HG03521 (cell line): ENCODE measurements around the gene PCDH17.

ENCODE experiments used
- ATAC-seq: cut with Tn5 transposase; IDR thresholded peaks from one replicate; pipeline ENCODE4 v1.9.1; 2021; ENCODE audit warnings: mild to moderate bottlenecking, moderate library complexity; ENCODE audit not compliant: unreplicated experiment

Gene PCDH17

GRCh38 chr13:57724486-57725272 is 93.1 kb downstream of the PCDH17 start:
- no peak for ATAC-seq

DNA sequence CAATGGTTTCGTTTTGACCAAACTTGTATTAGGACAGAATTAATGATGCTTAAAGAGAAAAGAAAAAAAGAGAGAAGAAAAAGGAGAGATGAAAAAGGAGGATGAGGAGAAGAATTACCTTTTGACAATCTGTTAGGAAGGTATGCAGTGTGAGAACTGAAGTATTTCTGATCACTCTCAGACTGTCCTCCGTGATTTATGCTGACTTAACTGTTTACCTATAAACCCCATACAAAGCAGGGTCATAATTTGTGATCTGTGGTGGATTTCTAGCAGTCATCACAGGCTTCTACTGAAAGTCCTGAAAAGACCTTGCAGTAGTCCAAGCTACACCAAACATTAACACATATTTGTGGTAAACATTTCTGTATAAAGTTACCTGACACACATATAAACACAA is 93.9 kb downstream of the PCDH17 start:
- no peak for ATAC-seq

DNA sequence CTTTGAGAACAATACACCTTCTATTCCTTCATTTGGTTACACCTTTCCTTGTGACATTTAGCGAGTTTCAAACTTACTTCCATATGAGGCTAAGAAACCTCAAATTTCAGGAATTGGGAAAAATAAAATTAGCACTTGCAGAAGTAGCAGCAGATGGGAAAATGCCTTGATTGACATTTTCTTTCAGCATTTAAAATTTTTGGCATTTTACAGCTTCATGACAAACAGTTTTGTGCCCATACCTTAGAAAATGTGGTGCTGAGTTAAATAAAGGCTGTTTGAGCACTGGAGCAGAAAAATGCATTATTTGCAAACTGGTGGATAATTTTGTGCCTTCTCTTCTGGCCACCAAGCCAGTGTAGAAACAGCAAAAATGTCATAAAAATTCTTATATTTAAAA is 95.4 kb downstream of the PCDH17 start:
- no peak for ATAC-seq

- ATAC-seq = no peak
Measured at GRCh38 chr13:57734306-57734705, 102.8 kb downstream of the PCDH17 start.

- ATAC-seq = no peak
Measured at GRCh38 chr13:57739089-57739488, 107.5 kb downstream of the PCDH17 start.

DNA sequence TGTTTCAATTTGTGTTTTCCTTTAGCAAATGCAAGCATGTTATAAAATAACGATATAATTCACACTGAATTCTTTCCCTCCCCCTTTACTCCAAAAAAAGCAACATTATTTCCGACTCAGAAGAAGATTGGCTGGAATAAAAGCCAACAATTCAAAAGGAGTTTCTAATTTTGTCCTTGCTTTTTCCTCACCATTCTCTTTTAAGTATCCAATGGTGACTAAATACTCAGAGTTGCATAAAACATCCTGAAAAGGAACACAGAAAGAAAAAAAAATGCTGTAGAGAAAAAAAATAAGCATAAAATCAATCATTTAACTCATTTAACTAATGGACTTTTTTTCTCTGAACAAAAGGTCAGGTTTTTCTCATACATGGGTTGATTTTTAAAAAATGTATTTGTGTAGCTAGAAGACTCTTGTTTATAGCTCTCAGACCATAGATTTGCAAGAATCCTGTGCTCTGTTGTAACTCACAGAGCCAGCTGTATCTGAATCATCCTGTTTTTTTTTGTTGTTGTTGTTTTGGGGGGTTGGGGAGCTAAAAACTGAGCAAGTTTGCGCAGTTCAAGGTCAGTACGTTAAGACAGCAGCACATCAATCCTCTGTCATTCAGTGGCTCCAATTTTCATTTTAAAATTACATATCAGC is 108.1 kb downstream of the PCDH17 start:
- ATAC-seq = no peak

DNA sequence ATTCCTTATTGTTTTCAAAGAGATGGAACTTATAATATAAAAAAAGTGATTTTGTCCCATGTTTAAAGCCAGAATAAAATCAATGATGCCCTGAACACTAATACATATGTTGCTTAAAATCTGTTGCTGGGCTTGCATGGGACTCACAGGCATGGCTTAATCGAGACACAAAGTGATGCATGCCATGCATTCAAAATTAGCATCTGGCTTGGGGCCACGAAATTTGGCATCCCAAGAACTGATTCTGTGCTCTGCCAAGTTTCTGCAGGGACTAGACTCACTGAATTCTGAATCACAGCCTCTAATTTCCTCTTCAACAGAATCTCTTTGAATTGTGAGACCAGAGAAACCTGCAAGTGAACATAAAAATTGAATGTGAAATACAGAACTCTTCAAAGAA is 109.2 kb downstream of the PCDH17 start:
- ATAC-seq = no peak

GRCh38 chr13:57748096-57748495 is 116.6 kb downstream of the PCDH17 start:
- ATAC-seq = no peak

GRCh38 chr13:57760951-57761350 is 129.4 kb downstream of the PCDH17 start:
- ATAC-seq = no peak

- no peak for ATAC-seq
Measured at GRCh38 chr13:57763689-57764088, 132.1 kb downstream of the PCDH17 start.
